ENCODE data around the gene LRP5. TPM values are rescaled to one million over a fixed set of nuclear protein-coding genes. Genes with fewer than 3 reads are reported as not detected.

The LRP5 gene
- total and polyA plus RNA-seq, 12 donors, result 10.7 to 277 (median 75.8) TPM

- DNase-seq, result no peak
- H3K4me1 ChIP-seq (replicated peaks in 1 of 2), result no peaks in the 10 kb centered on the region
- H3K9me3 ChIP-seq (replicated peaks in 1 of 3), result no peaks in the 10 kb centered on the region
- no peaks in the 10 kb centered on the region for H3K27me3 ChIP-seq
- TF ChIP-seq POLR2A (IDR thresholded peaks at IDR 0.05), result no peak
- no peak for TF ChIP-seq CTCF (IDR thresholded peaks at IDR 0.05)
- no peak overlapping the region for H3K4me3 ChIP-seq
- intact Hi-C loops (cut with DNase I), result no loop called here
- H3K27ac ChIP-seq, result no peak overlapping the region
- peaks cover 0 to 23% of the 10 kb centered on the region in 2 donors for H3K36me3 ChIP-seq (replicated peaks in 1 of 2)
- 92 to 98% (median 94%) methylated on average over 4 to 6 of the region's 6 CpGs for WGBS, 4 donors
These were observed 52.2 kb downstream of the LRP5 start for GRCh38 chr11:68364581-68364980.

GRCh38 chr11:68365943-68366435 is 53.6 kb downstream of the LRP5 start:
- no peak overlapping the region for H3K27ac ChIP-seq
- no peak for TF ChIP-seq POLR2A (IDR thresholded peaks at IDR 0.05)
- no peak for TF ChIP-seq CTCF (IDR thresholded peaks at IDR 0.05)
- 87 to 94% (median 92%) methylated on average over 10 to 19 of the region's 19 CpGs for WGBS, 4 donors
- H3K4me1 ChIP-seq (replicated peaks in 1 of 2), result peaks cover 0 to 12% of the 10 kb centered on the region in 2 donors
- H3K4me3 ChIP-seq, result no peak overlapping the region
- H3K36me3 ChIP-seq (replicated peaks in 1 of 2), result peaks cover 0 to 23% of the 10 kb centered on the region in 2 donors
- H3K27me3 ChIP-seq, result no peaks in the 10 kb centered on the region
- intact Hi-C loops (cut with DNase I), result no loop called here
- DNase-seq, result no peak
- H3K9me3 ChIP-seq (replicated peaks in 1 of 3), result no peaks in the 10 kb centered on the region

- no peak for DNase-seq
- Histone ChIP-seq H3K36me3 (replicated peaks in 1 of 2) (peaks cover 0 to 23% of the 10 kb centered on the region in 2 donors), H3K4me3 (no peak overlapping the region), H3K4me1 (replicated peaks in 1 of 2) (peaks cover 0 to 21% of the 10 kb centered on the region in 2 donors), H3K27me3 (no peaks in the 10 kb centered on the region), H3K27ac (no peak overlapping the region), H3K9me3 (replicated peaks in 1 of 3) (no peaks in the 10 kb centered on the region)
- WGBS, 4 donors, result 74 to 87% (median 83%) methylated on average over 2 to 6 of the region's 6 CpGs
- TF ChIP-seq CTCF (IDR thresholded peaks at IDR 0.05) (no peak), POLR2A (IDR thresholded peaks at IDR 0.05) (no peak)
- intact Hi-C loops (cut with DNase I), result no loop called here
These were observed 54.9 kb downstream of the LRP5 start for GRCh38 chr11:68367252-68367651.

- H3K4me1 ChIP-seq (replicated peaks in 1 of 2), result peaks cover 17 to 46% of the 10 kb centered on the region in 2 donors
- intact Hi-C loops (cut with DNase I), result loop anchor here in 1 of 2 donors (5.0 kb wide), 1 partner anchor 57 kb away; the partner anchor contains the start of gene LRP5
- peak overlapping the region in 2 of 5 donors; percentile 58 to 93 for H3K27ac ChIP-seq
- no peak overlapping the region for H3K4me3 ChIP-seq
- no peaks in the 10 kb centered on the region for H3K9me3 ChIP-seq (replicated peaks in 1 of 3)
- no peak for TF ChIP-seq CTCF (IDR thresholded peaks at IDR 0.05)
- peaks cover 0 to 23% of the 10 kb centered on the region in 2 donors for H3K36me3 ChIP-seq (replicated peaks in 1 of 2)
- no peaks in the 10 kb centered on the region for H3K27me3 ChIP-seq
- DNase-seq, result no peak
- WGBS, 4 donors, result 79 to 97% (median 88%) methylated on average over 3 to 8 of the region's 8 CpGs
These were observed 57.4 kb downstream of the LRP5 start for GRCh38 chr11:68369756-68370155.

All from adrenal gland (tissue), 12 donors.